Heart right ventricle (tissue), 16 donors: Measurements from ENCODE around the gene CUBN. TPM values are rescaled to one million over a fixed set of nuclear protein-coding genes. Genes with fewer than 3 reads are reported as not detected.

Source experiments
- ATAC-seq, 8 donors: fragments of 200-7000 bp; cut with Tn5 transposase; one replicate each; pipeline ENCODE4 v1.9.1; 2020; ENCODE audit warnings: mild to moderate bottlenecking in 8 of 8, moderate library complexity in 8 of 8, moderate number of reproducible peaks in 1 of 8
- DNase-seq, 2 donors: peaks; one replicate each; pipeline ENCODE4 v3.0.0-alpha.2; 2020
- H3K27ac ChIP-seq, 10 donors: fragments of 200-600 bp; sonication (generic) in 2 of 10; one replicate each; pipeline versions ENCODE4 v1.5.0 to v1.8.0; 2020 to 2022; ENCODE audit warnings: mild to moderate bottlenecking in 3 of 10
- H3K27me3 ChIP-seq, 7 donors: fragments of 200-600 bp; one replicate each; pipeline ENCODE4 v1.8.0; 2021 to 2022; ENCODE audit warnings: mild to moderate bottlenecking in 2 of 7
- H3K36me3 ChIP-seq, 9 donors: fragments of 200-600 bp; sonication (generic) in 1 of 9; one replicate each; pipeline versions ENCODE4 v1.5.0 to v1.8.0; 2020 to 2022; ENCODE audit warnings: mild to moderate bottlenecking in 2 of 9
- H3K4me1 ChIP-seq, 9 donors: fragments of 200-600 bp; sonication (generic) in 1 of 9; one replicate each; pipeline versions ENCODE4 v1.5.0 to v1.8.0; 2020 to 2022; ENCODE audit warnings: mild to moderate bottlenecking in 4 of 9
- H3K4me3 ChIP-seq, 10 donors: fragments of 200-600 bp; sonication (generic) in 2 of 10; one replicate each; pipeline versions ENCODE4 v1.5.0 to v1.8.0; 2020 to 2022; ENCODE audit warnings: mild to moderate bottlenecking in 7 of 10, moderate library complexity in 2 of 10
- H3K9me3 ChIP-seq, 11 donors: fragments of 200-600 bp in 10 of 11; sonication (generic) in 2 of 11; one replicate each; pipeline versions ENCODE4 v1.5.0 to v1.8.0; 2013 to 2022; ENCODE audit warnings: mild to moderate bottlenecking in 2 of 11, control low read depth in 1 of 11, moderate library complexity in 1 of 11
- WGBS, 2 donors: extraction: QIAGEN DNeasy Blood & Tissue Kit; methylation state at CpG; one replicate each; pipeline ENCODE4 v1.1.7; 2013; ENCODE audit warnings: inconsistent platforms in 1 of 2; 5-methylcytosine and 5-hydroxymethylcytosine counted together
- intact Hi-C, 10 donors: fragments of 100-400 bp; cut with DNase I; formaldehyde crosslinking; loops; one replicate each; pipeline versions ENCODE4 v1.11.1 to v1.14.2; 2022
- polyA plus RNA-seq, 2 donors: library from polyadenylated mRNA; stranded (reverse); fragments of 200-250 nt; gene quantifications; one replicate each; pipeline ENCODE4 v1.2.3, GENCODE V29; 2013
- total RNA-seq, 10 donors: library from RNA; stranded (reverse); fragmentation: NEBNext Ultra II Directional in 3 of 10; extraction: Animal tissue kit (Norgen Biotek cat#: 25700) in 3 of 10; gene quantifications; one replicate each; pipeline versions ENCODE4 v1.2.1 to v1.2.4, GENCODE V29; 2021 to 2023
- TF ChIP-seq, protein P1 (sequence below), 9 donors: fragments of 200-600 bp; sonication (generic) in 2 of 9; IDR thresholded peaks; one replicate each; pipeline versions ENCODE4 v1.5.0 to v1.8.0; 2021 to 2022; ENCODE audit warnings: antibody characterized with exemption in 9 of 9, mild to moderate bottlenecking in 5 of 9, moderate library complexity in 1 of 9
- donor health status: Arrhythmogenic right ventricular cardiomyopathy.
- donor health status: ischemic (EF 13 %, LVEDD 7.1; RV severe dilation, severe dysfunction).
- donor health status: healthy with polysubstance abuse.
- donor health status: DM: no; HTN: yes; CAD: no.
- donor health status: DM: no; HTN: no; CAD: no.
- donor health status: ischemic (EF 25% LVEDD 6.9; RV normal size, moderate dysfunction).
- donor health status: ischemic (EF 25% LVEDD 5.7; RV mildly dilated, moderate dysfunction).
- donor health status: healthy.
- donor health status: DM: yes; HTN: yes; CAD: no.
- donor health status: Ischemic cardiomyopathy.
- donor health status: ischemic (EF 35%, LVEDD 5.7; RV mildly dilated, moderate dysfunction).
- donor health status: nonischemic (EF 11% LVEDD 7.7; RV severe dilation, severe dysfunction).
- donor health status: DM: yes; HTN: yes; CAD: no.
- donor health status: PGD.
- donor health status: ischemic (EF 29% LVEDD 5.4; RV normal size, mild dysfunction).
- donor health status: nonischemic (EF 23%, LVEDD 6.1; RV moderate dilation, normal function).

CUBN gene
- total and polyA plus RNA-seq, 12 donors, result 0.13 to 1.2 (median 0.42) TPM

DNA sequence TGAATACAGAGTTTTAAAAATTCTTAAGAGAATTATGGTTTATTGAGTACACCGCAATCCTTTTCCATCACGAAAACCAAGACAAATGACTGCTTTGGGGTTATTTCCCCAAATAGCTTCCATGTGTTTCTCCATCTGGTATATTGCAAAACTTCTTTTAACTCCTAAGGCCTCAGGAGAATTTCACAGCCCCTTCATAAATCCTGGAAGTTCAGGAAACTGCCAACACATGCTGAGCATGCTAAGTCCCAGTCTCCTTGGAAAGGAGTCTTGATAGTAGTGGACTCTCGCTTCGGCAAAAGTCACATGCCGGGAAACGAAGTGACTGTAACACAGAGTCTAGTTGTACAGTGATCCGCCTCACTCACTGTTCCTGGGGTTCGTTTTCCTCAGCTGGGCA is 224.3 kb downstream of the CUBN start:
- H3K4me1 ChIP-seq, result peaks cover 0 to 18% (median 0%) of the 10 kb centered on the region in 9 donors
- DNase-seq (peak in 1 of 2 donors; percentile 18), ATAC-seq (peak in 7 of 8 donors; percentile 61 to 89 (median 79))
- H3K9me3 ChIP-seq, result no peaks in the 10 kb centered on the region
- TF ChIP-seq, protein P1, sequence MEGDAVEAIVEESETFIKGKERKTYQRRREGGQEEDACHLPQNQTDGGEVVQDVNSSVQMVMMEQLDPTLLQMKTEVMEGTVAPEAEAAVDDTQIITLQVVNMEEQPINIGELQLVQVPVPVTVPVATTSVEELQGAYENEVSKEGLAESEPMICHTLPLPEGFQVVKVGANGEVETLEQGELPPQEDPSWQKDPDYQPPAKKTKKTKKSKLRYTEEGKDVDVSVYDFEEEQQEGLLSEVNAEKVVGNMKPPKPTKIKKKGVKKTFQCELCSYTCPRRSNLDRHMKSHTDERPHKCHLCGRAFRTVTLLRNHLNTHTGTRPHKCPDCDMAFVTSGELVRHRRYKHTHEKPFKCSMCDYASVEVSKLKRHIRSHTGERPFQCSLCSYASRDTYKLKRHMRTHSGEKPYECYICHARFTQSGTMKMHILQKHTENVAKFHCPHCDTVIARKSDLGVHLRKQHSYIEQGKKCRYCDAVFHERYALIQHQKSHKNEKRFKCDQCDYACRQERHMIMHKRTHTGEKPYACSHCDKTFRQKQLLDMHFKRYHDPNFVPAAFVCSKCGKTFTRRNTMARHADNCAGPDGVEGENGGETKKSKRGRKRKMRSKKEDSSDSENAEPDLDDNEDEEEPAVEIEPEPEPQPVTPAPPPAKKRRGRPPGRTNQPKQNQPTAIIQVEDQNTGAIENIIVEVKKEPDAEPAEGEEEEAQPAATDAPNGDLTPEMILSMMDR (IDR thresholded peaks at IDR 0.05), result no peak
- no peaks in the 10 kb centered on the region for H3K27me3 ChIP-seq
- intact Hi-C loops, result no loop called here
- H3K36me3 ChIP-seq, result no peaks in the 10 kb centered on the region
- H3K4me3 ChIP-seq, result no peak overlapping the region
- peak overlapping the region in 4 of 10 donors; percentile 2 to 51 (median 26) for H3K27ac ChIP-seq
- 84% methylated on average over 8 of the region's 8 CpGs for WGBS, 2 donors

DNA sequence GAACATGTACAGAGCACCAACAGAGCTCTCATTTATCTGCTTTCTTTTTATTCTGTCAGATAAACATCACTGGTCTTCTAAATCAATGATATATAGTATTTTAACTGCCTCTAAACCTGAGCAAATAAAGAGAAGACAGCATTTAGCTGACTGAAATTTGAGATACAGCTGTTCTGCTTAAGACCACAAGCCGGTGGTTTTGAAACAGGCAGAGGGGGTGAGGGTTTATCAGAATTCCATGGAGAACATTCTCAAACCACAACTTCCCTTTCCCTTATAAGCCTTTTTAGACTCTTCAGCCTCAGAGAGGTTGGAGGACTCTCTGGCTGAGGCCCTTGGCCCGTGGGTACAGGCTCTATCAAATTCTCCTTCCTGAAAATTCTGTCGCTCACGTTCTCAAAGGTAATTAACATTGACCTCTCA is 225.0 kb downstream of the CUBN start:
- peak in 7 of 8 donors; percentile 56 to 91 (median 72) for ATAC-seq
- TF ChIP-seq, protein P1 (IDR thresholded peaks at IDR 0.05), result no peak
- no peaks in the 10 kb centered on the region for H3K27me3 ChIP-seq
- peaks cover 0 to 15% (median 0%) of the 10 kb centered on the region in 9 donors for H3K4me1 ChIP-seq
- H3K27ac ChIP-seq, result peak overlapping the region in 5 of 10 donors; percentile 2 to 51 (median 19)
- WGBS, 2 donors, result 74 to 75% methylated on average over 4 of the region's 4 CpGs
- H3K4me3 ChIP-seq, result no peak overlapping the region
- intact Hi-C loops, result no loop called here
- DNase-seq, result peak in 1 of 2 donors; percentile 10
- H3K36me3 ChIP-seq, result no peaks in the 10 kb centered on the region
- no peaks in the 10 kb centered on the region for H3K9me3 ChIP-seq

DNA sequence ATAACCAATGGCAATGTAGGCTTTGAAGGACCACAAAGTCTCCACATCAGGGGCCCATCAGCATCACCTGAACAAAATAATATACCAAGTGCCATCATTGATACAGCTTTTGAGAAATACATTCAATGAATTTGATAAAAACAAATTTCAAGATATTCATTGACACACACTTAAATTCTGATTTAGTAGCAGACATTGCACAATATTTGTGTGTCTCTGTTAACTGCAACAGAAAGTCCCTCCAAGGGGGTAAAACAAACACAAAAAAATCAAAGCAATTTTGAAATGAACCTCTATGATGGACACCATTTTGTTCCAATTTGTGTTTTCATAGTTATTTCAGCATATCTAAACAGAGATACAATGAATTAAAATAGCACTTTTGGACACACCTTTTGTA is 225.6 kb downstream of the CUBN start:
- Histone ChIP-seq H3K36me3 (no peaks in the 10 kb centered on the region), H3K4me3 (no peak overlapping the region), H3K27ac (no peak overlapping the region), H3K4me1 (peaks cover 0 to 15% (median 0%) of the 10 kb centered on the region in 9 donors), H3K27me3 (no peaks in the 10 kb centered on the region), H3K9me3 (no peaks in the 10 kb centered on the region)
- TF ChIP-seq, protein P1 (IDR thresholded peaks at IDR 0.05), result no peak
- DNase-seq (no peak), ATAC-seq (no peak)
- intact Hi-C loops, result no loop called here

DNA sequence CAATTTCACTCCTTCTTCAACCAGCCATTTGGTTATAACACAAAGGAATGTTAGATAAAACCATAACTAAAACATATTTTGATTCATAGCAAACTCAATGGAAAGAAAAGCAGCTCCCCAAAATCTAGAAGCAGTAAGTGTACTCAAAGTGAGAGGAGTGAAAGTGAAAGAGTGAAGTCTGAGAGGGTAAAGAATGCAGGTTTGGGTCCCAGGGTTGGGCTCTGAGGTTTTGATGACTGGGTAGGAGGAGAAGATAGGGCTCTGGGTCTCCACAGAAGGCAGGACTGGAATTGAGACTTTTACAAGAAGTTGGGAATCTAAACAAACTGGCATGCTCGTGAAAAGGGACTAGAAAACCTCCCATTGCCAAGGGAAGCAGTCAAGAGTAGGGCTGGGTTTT is 227.0 kb downstream of the CUBN start:
- no peak overlapping the region for H3K27ac ChIP-seq
- H3K36me3 ChIP-seq, result no peaks in the 10 kb centered on the region
- 90 to 100% methylated on average over 1 of the region's 1 CpG for WGBS, 2 donors
- H3K4me1 ChIP-seq, result peaks cover 0 to 15% (median 0%) of the 10 kb centered on the region in 9 donors
- H3K9me3 ChIP-seq, result no peaks in the 10 kb centered on the region
- no peak for ATAC-seq
- intact Hi-C loops, result no loop called here
- H3K4me3 ChIP-seq, result no peak overlapping the region
- DNase-seq, result no peak
- TF ChIP-seq, protein P1 (IDR thresholded peaks at IDR 0.05), result no peak
- no peaks in the 10 kb centered on the region for H3K27me3 ChIP-seq
